ENCODE measurements around the gene B4GALNT3.

B4GALNT3 gene

GRCh38 chr12:466762-467161, 7.0 kb downstream of the B4GALNT3 start:
- TF ChIP-seq REST (IDR thresholded peaks at IDR 0.05; ENCODE audit: insufficient replicate concordance, low read depth), result no peak
- TF ChIP-seq SPI1 (IDR thresholded peaks at IDR 0.05; ENCODE audit: borderline replicate concordance, low read depth), result no peak
- TF ChIP-seq POLR2AphosphoS5 (IDR thresholded peaks at IDR 0.05; ENCODE audit: low read depth), result no peak
- no peak for TF ChIP-seq CTCF (IDR thresholded peaks at IDR 0.05; ENCODE audit: insufficient read depth, low read length)
- no peak for TF ChIP-seq GABPA (IDR thresholded peaks at IDR 0.05; ENCODE audit: low read depth)
- Histone ChIP-seq H3K27ac (replicated peaks) (no peak overlapping the region), H3K27me3 (ENCODE audit: insufficient read depth, poor library complexity, severe bottlenecking) (peaks cover 13% of the 10 kb centered on the region), H3K4me3 (replicated peaks; ENCODE audit: insufficient read depth, low read length) (no peak overlapping the region)
- DNase-seq (ENCODE audit: low read depth in 1 of 2, low spot score in 1 of 2), result no peak

GRCh38 chr12:467591-467990, 7.9 kb downstream of the B4GALNT3 start:
- no peak overlapping the region for H3K4me3 ChIP-seq (replicated peaks; ENCODE audit: insufficient read depth, low read length)
- no peak for TF ChIP-seq CTCF (IDR thresholded peaks at IDR 0.05; ENCODE audit: insufficient read depth, low read length)
- TF ChIP-seq REST (IDR thresholded peaks at IDR 0.05; ENCODE audit: insufficient replicate concordance, low read depth), result no peak
- TF ChIP-seq POLR2AphosphoS5 (IDR thresholded peaks at IDR 0.05; ENCODE audit: low read depth), result no peak
- no peak for TF ChIP-seq SPI1 (IDR thresholded peaks at IDR 0.05; ENCODE audit: borderline replicate concordance, low read depth)
- TF ChIP-seq GABPA (IDR thresholded peaks at IDR 0.05; ENCODE audit: low read depth), result no peak
- DNase-seq (ENCODE audit: low read depth in 1 of 2, low spot score in 1 of 2), result no peak
- H3K27ac ChIP-seq (replicated peaks), result no peak overlapping the region
- H3K27me3 ChIP-seq (ENCODE audit: insufficient read depth, poor library complexity, severe bottlenecking), result peaks cover 10% of the 10 kb centered on the region

- Histone ChIP-seq H3K27ac (replicated peaks) (no peak overlapping the region), H3K27me3 (ENCODE audit: insufficient read depth, poor library complexity, severe bottlenecking) (peaks cover 3% of the 10 kb centered on the region), H3K4me3 (replicated peaks; ENCODE audit: insufficient read depth, low read length) (no peak overlapping the region)
- no peak for DNase-seq (ENCODE audit: low read depth in 1 of 2, low spot score in 1 of 2)
- TF ChIP-seq REST (IDR thresholded peaks at IDR 0.05; ENCODE audit: insufficient replicate concordance, low read depth) (no peak), CTCF (IDR thresholded peaks at IDR 0.05; ENCODE audit: insufficient read depth, low read length) (no peak), GABPA (IDR thresholded peaks at IDR 0.05; ENCODE audit: low read depth) (no peak), POLR2AphosphoS5 (IDR thresholded peaks at IDR 0.05; ENCODE audit: low read depth) (no peak), SPI1 (IDR thresholded peaks at IDR 0.05; ENCODE audit: borderline replicate concordance, low read depth) (no peak)
These were observed 9.1 kb downstream of the B4GALNT3 start for GRCh38 chr12:468671-469389.
